PC-9 (cell line): Measurements from ENCODE around the gene TACSTD2. TPM values are rescaled to one million over a fixed set of nuclear protein-coding genes. Genes with fewer than 3 reads are reported as not detected.
"Not testable (repeated sequence)": the region's sequence is repeated elsewhere in the genome, so short reads cannot be mapped to it uniquely, and the experiment has no call there.

ENCODE experiments used
- BruUV-seq: library from RNA; stranded (reverse); fragments of 400-500 nt; replicated peaks from 2 replicates; lab custom pipeline; 2021; lab: Mats Ljungman, UMichigan
- CTCF ChIA-PET: fragments of 300-600 bp; sonication (Branson Sonifier 250); formaldehyde crosslinking; loops from one replicate; lab custom pipeline; 2022; ENCODE audit warnings: antibody characterized with exemption; lab: Charles Lee
- POLR2A ChIA-PET: fragments of 300-600 bp; sonication (Branson Sonifier 250); formaldehyde crosslinking; loops from one replicate; lab custom pipeline; 2022; ENCODE audit warnings: antibody characterized with exemption; ENCODE audit not compliant: unreplicated experiment; lab: Charles Lee
- DNase-seq, 2 experiments: peaks; one replicate each; pipeline versions ENCODE4 v3.0.0 to v3.0.0-alpha.2; 2015 to 2022; ENCODE audit warnings: mixed read lengths in 1 of 2
- H2AFZ ChIP-seq: fragments of 200-600 bp; sonication (generic); 2 replicates; pipeline ENCODE4 v1.8.1; 2017; ENCODE audit warnings: antibody characterized with exemption
- H3F3A ChIP-seq: fragments of 200-600 bp; sonication (generic); 2 replicates; pipeline ENCODE4 v1.8.1; 2017; ENCODE audit warnings: antibody characterized with exemption, mild to moderate bottlenecking, low read depth; ENCODE audit not compliant: insufficient read depth
- H3K27ac ChIP-seq: fragments of 200-600 bp; sonication (generic); 2 replicates; pipeline ENCODE4 v1.6.1; 2016; ENCODE audit warnings: mixed run types
- H3K27me3 ChIP-seq: fragments of 200-600 bp; sonication (generic); 2 replicates; pipeline ENCODE4 v1.6.1; 2016; ENCODE audit warnings: low read depth, mixed run types; ENCODE audit not compliant: insufficient read depth
- H3K36me3 ChIP-seq: fragments of 200-600 bp; sonication (generic); 2 replicates; pipeline ENCODE4 v1.6.1; 2016; ENCODE audit warnings: low read depth, mixed run types
- H3K4me1 ChIP-seq: fragments of 200-600 bp; sonication (generic); replicated peaks from 2 replicates; pipeline ENCODE4 v1.6.1; 2016; ENCODE audit warnings: mixed run types; ENCODE audit not compliant: insufficient read depth
- H3K4me2 ChIP-seq: fragments of 200-600 bp; sonication (generic); 2 replicates; pipeline ENCODE4 v1.6.1; 2017; ENCODE audit warnings: mixed run types
- H3K4me3 ChIP-seq: fragments of 200-600 bp; sonication (generic); 2 replicates; pipeline ENCODE4 v1.6.1; 2016; ENCODE audit warnings: mixed run types
- H3K79me2 ChIP-seq: fragments of 200-600 bp; sonication (generic); 2 replicates; pipeline ENCODE4 v1.6.1; 2017; ENCODE audit warnings: low read depth, mixed run types
- H3K9me2 ChIP-seq: fragments of 200-600 bp; sonication (generic); 2 replicates; pipeline ENCODE4 v1.8.1; 2017; ENCODE audit warnings: mild to moderate bottlenecking; ENCODE audit not compliant: insufficient read depth
- H3K9me3 ChIP-seq: fragments of 200-600 bp; sonication (generic); 2 replicates; pipeline ENCODE4 v1.8.1; 2016; ENCODE audit warnings: low read depth; ENCODE audit not compliant: insufficient read depth
- H4K20me1 ChIP-seq: fragments of 200-600 bp; sonication (generic); 2 replicates; pipeline ENCODE4 v1.8.1; 2017; ENCODE audit not compliant: insufficient read depth
- CTCF ChIP-seq: fragments of 200-600 bp; sonication (generic); conservative IDR thresholded peaks from 2 replicates; pipeline ENCODE4 v1.6.1; 2017; ENCODE audit warnings: mixed run types, antibody characterized with exemption, mild to moderate bottlenecking, moderate library complexity
- EZH2 ChIP-seq: fragments of 200-600 bp; sonication (generic); IDR thresholded peaks from 2 replicates; pipeline ENCODE4 v1.8.0; 2017; ENCODE audit warnings: antibody characterized with exemption, low read depth
- intact Hi-C: fragments of 100-400 bp; cut with micrococcal nuclease; formaldehyde crosslinking; loops from one replicate; pipeline ENCODE4 v1.10.0; 2022; ENCODE audit not compliant: unreplicated experiment
- total RNA-seq: library from RNA; stranded (reverse); gene quantifications from 2 replicates; pipeline ENCODE4 v1.2.3, GENCODE V29; 2021

Gene TACSTD2
- total RNA-seq, 1 experiment from 2014 or later = 489 TPM

DNA sequence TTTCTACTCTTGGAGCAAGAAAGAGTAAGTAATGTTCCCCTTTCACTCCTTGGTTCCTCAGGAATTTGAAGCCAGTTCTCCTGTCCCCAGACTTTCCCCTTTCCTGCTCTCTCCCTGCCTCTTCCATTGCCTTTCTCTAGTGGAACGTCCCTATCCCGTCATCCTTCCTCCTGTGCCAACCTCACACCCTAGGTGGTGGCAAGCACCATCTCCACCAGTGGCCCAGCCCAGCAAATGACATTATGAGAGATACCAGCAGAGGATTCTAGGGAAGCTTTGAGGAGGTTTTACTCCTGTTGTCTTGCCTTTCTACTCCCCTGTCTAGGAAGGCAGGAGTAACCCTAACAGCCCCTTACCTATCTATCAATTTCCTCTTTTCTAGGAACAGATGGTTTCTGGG is 8.1 kb upstream of the TACSTD2 start:
- Histone ChIP-seq H3K9me3 (no peaks in the 10 kb centered on the region), H3K4me2 (peak overlapping the region; percentile 78), H3K36me3 (no peaks in the 10 kb centered on the region), H4K20me1 (no peaks in the 10 kb centered on the region), H2AFZ (no peak overlapping the region), H3K27ac (peak overlapping the region; percentile 99), H3F3A (peaks cover 32% of the 10 kb centered on the region), H3K9me2 (no peaks in the 10 kb centered on the region), H3K4me3 (no peak overlapping the region), H3K27me3 (no peaks in the 10 kb centered on the region), H3K79me2 (peaks cover 14% of the 10 kb centered on the region), H3K4me1 (peaks cover 36% of the 10 kb centered on the region)
- ChIA-PET POLR2A (no interaction called here), CTCF (no interaction called here)
- TF ChIP-seq EZH2 (no peak), CTCF (no peak)
- TSS peak; percentile 94 for BruUV-seq
- intact Hi-C loops = loop anchor here (2.0 kb wide), 1 partner anchor 44 kb away; no protein-coding TSS in a partner anchor
- no peak for DNase-seq

DNA sequence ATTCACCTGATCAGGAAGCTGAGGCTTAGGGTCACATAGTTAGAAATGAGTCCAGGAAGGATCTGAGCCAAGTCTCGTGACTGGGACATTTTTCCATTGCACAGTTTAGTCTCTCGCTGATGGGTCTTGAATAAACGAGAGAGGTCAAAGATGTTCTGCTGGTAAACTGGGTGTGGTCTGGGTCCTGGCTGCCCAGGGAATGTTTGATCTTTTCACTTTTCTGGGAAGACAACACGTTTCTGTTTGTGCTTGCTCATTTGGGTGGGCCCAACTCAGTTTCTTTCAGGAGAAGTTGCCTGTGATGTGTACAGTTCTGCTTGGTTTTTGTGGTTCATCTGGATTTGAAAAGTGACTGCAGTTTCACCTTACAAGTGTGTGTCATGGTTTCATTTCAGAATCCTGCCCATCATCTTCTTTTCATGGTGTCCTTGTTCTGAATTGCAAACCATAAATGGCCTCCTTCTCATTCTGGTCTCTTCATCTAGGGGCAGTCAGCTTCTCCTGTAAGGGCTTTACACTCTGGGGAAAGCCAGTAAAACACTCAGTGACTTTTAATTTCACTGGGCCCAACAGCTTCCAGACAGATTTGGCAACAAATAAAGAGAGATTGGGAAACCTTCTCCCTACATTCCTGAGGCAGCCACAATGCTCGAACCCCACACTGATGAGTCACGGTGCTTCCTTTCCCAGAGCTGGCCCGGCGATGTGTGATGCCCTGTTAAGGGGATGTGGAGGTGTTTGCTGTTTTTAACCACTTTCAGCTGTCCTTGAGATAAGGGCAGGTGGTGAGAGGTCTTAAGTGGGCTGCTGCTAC is 7.2 kb upstream of the TACSTD2 start:
- Histone ChIP-seq H3K27me3 (no peaks in the 10 kb centered on the region), H4K20me1 (no peaks in the 10 kb centered on the region), H3K9me3 (no peaks in the 10 kb centered on the region), H3K4me1 (peaks cover 45% of the 10 kb centered on the region), H2AFZ (no peak overlapping the region), H3F3A (peaks cover 32% of the 10 kb centered on the region), H3K4me3 (peak overlapping the region; percentile 36; the same call in 1 of the 2 replicates), H3K4me2 (peak overlapping the region; percentile 78), H3K36me3 (no peaks in the 10 kb centered on the region), H3K79me2 (peaks cover 18% of the 10 kb centered on the region), H3K27ac (peak overlapping the region; percentile 99), H3K9me2 (no peaks in the 10 kb centered on the region)
- DNase-seq = peak; percentile 90 to 96
- ChIA-PET POLR2A (interaction anchor here (0.7 kb wide), 1 partner anchor 47 kb away, joined by 5 read pairs; no protein-coding TSS in a partner anchor), CTCF (no interaction called here)
- intact Hi-C loops = loop anchor here (1.0 to 2.0 kb wide), 5 partner anchors 8 to 68 kb away; no protein-coding TSS in a partner anchor
- no peak for TF ChIP-seq CTCF
- no peak for TF ChIP-seq EZH2
- no TSS peak for BruUV-seq

DNA sequence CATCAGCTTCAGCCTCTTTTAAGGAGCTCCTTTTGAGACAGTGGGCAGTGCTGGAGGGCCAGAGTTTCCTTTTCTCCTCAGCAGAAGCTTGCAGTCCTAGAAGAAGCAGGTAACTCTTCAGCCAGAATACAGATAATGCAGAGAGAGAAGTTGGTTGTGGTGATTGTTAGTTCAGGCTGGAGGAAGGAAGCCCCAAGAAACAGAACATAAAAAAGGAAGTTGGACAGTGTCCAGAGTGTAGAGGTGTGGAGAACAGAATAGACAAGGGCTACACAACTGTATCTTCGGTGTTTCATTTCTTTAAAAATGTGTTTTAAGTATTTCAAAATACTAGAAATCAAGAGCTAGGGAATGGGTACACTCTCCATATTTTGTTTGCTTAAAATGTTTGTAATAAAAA is 6.4 kb upstream of the TACSTD2 start:
- Histone ChIP-seq H3K4me2 (peak overlapping the region; percentile 78), H4K20me1 (no peaks in the 10 kb centered on the region), H2AFZ (no peak overlapping the region), H3K4me1 (peaks cover 50% of the 10 kb centered on the region), H3K27ac (peak overlapping the region; percentile 99), H3K9me2 (no peaks in the 10 kb centered on the region), H3K4me3 (peak overlapping the region; percentile 36; the same call in 1 of the 2 replicates), H3K9me3 (no peaks in the 10 kb centered on the region), H3F3A (peaks cover 33% of the 10 kb centered on the region), H3K79me2 (peaks cover 21% of the 10 kb centered on the region), H3K27me3 (no peaks in the 10 kb centered on the region), H3K36me3 (no peaks in the 10 kb centered on the region)
- TF ChIP-seq CTCF (no peak), EZH2 (no peak)
- TSS peak; percentile 81 for BruUV-seq
- DNase-seq = no peak
- ChIA-PET CTCF (interaction anchor here (0.7 kb wide), 1 partner anchor 69 kb away, joined by 3 read pairs; no protein-coding TSS in a partner anchor), POLR2A (interaction anchor here (0.7 kb wide), 1 partner anchor 48 kb away, joined by 5 read pairs; no protein-coding TSS in a partner anchor)
- intact Hi-C loops = no loop called here

- H3K4me1 ChIP-seq = peaks cover 61% of the 10 kb centered on the region
- BruUV-seq, H4K20me1 ChIP-seq, CTCF ChIA-PET, H3K36me3 ChIP-seq, H3K9me2 ChIP-seq, H2AFZ ChIP-seq, DNase-seq, H3K27me3 ChIP-seq, H3K9me3 ChIP-seq, POLR2A ChIA-PET, intact Hi-C loops, H3K4me3 ChIP-seq, H3K4me2 ChIP-seq: not testable (repeated sequence)
- H3F3A ChIP-seq = peaks cover 44% of the 10 kb centered on the region
- H3K79me2 ChIP-seq = peaks cover 31% of the 10 kb centered on the region
- H3K27ac ChIP-seq = peak overlapping the region; percentile 44
Measured at GRCh38 chr1:58582143-58582542, 5.1 kb upstream of the TACSTD2 start.
